BJ (cell line): ENCODE results near the gene SLC34A3. TPM values are rescaled to one million over a fixed set of nuclear protein-coding genes. Genes with fewer than 3 reads are reported as not detected.

Experiments
- CTCF ChIA-PET: fragments of 350-600 bp; formaldehyde crosslinking; extraction: SDS; loops from one replicate; lab custom pipeline; 2021; ENCODE audit warnings: antibody characterized with exemption, inconsistent platforms; lab: Yijun Ruan, JAX
- POLR2A ChIA-PET: fragments of 300-600 bp; sonication (Branson Sonifier 250); formaldehyde crosslinking; extraction: SDS; loops from one replicate; lab custom pipeline; 2021; ENCODE audit warnings: antibody characterized with exemption; lab: Charles Lee
- DNase-seq: peaks from one replicate; pipeline ENCODE4 v3.0.0-alpha.2; 2011; ENCODE audit warnings: low read depth
- H3K27me3 ChIP-seq: 2 replicates; pipeline ENCODE4 v1.6.0; 2011; ENCODE audit warnings: low read length; ENCODE audit not compliant: control insufficient read depth, insufficient read depth
- H3K36me3 ChIP-seq: 2 replicates; pipeline ENCODE4 v1.5.1; 2011; ENCODE audit warnings: low read length; ENCODE audit not compliant: control insufficient read depth, insufficient read depth
- H3K4me3 ChIP-seq: 2 replicates; pipeline ENCODE4 v1.5.1; 2011; ENCODE audit warnings: low read depth, mild to moderate bottlenecking, control low read depth, low read length
- polyA plus RNA-seq: library from polyadenylated mRNA; depleted of rRNA; stranded (reverse); fragments of >200 nt; gene quantifications from 2 replicates; pipeline ENCODE4 v1.2.3, GENCODE V29; 2011
- TF ChIP-seq, protein P1 (sequence below): IDR thresholded peaks from 2 replicates; pipeline ENCODE4 v1.5.1; 2011; ENCODE audit warnings: low read depth, mild to moderate bottlenecking, control low read depth, inconsistent platforms, low read length, moderate library complexity; ENCODE audit not compliant: insufficient read depth

SLC34A3 gene
- polyA plus RNA-seq, 1 experiment = not detected

DNA sequence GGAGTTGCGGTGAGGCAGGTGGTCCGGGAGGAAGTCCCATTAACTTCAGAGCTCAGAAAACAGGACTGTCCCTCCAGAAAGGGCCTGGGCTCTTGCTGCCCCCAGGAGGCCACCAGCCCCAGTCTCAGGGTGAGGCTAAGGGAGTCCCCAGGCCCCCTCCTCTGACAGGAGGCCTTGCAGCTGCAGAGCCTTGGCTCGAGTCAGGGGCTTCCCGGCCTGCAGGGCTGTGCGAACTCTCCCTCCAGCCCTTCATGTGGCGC, 17.1 kb downstream of the SLC34A3 start:
- H3K4me3 ChIP-seq = no peak overlapping the region
- peaks cover 6% of the 10 kb centered on the region for H3K36me3 ChIP-seq
- H3K27me3 ChIP-seq = no peaks in the 10 kb centered on the region; the same call in 1 of the 2 replicates
- DNase-seq = no peak
- CTCF ChIA-PET = interaction anchor here (0.7 to 3.5 kb wide), 3 partner anchors 11 to 212 kb away, joined by 3 to 14 read pairs (median 4); no protein-coding TSS in a partner anchor
- TF ChIP-seq, protein P1, sequence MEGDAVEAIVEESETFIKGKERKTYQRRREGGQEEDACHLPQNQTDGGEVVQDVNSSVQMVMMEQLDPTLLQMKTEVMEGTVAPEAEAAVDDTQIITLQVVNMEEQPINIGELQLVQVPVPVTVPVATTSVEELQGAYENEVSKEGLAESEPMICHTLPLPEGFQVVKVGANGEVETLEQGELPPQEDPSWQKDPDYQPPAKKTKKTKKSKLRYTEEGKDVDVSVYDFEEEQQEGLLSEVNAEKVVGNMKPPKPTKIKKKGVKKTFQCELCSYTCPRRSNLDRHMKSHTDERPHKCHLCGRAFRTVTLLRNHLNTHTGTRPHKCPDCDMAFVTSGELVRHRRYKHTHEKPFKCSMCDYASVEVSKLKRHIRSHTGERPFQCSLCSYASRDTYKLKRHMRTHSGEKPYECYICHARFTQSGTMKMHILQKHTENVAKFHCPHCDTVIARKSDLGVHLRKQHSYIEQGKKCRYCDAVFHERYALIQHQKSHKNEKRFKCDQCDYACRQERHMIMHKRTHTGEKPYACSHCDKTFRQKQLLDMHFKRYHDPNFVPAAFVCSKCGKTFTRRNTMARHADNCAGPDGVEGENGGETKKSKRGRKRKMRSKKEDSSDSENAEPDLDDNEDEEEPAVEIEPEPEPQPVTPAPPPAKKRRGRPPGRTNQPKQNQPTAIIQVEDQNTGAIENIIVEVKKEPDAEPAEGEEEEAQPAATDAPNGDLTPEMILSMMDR = no peak
- POLR2A ChIA-PET = no interaction called here

GRCh38 chr9:137250329-137251193, 19.9 kb downstream of the SLC34A3 start:
- Histone ChIP-seq H3K27me3 (no peaks in the 10 kb centered on the region; the same call in 1 of the 2 replicates), H3K36me3 (no peaks in the 10 kb centered on the region), H3K4me3 (no peak overlapping the region)
- POLR2A ChIA-PET = no interaction called here
- no peak for DNase-seq
- CTCF ChIA-PET = interaction anchor here (1.3 to 3.5 kb wide), 2 partner anchors 8 to 14 kb away, joined by 5 to 14 read pairs; no protein-coding TSS in a partner anchor
- TF ChIP-seq, protein P1 = no peak

DNA sequence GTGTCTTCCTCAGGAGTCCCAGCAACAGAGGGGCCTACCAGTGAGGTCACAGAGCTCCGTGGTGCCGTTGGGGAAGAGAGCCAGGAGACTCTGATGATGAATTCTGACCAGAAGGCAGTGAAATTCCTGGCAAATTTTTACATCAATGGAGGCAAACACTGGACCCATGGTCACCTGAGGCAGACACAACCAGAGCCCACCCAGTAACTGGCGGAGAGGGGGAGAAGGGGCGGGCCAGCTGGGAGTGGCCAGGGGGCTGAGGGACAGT, 20.4 kb downstream of the SLC34A3 start, which contains the start of gene STPG3:
STPG3 (plus strand) TSS at position 93 of the 268 bp plus-strand sequence; CDS start at position 94, 1 bp downstream.
- TF ChIP-seq, protein P1 = no peak
- ChIA-PET POLR2A (no interaction called here), CTCF (interaction anchor here (1.3 to 3.5 kb wide), 2 partner anchors 8 to 14 kb away, joined by 5 to 14 read pairs; no protein-coding TSS in a partner anchor)
- DNase-seq = no peak
- no peak within 1 kb of the TSS for H3K4me3 ChIP-seq
- H3K27me3 ChIP-seq = no peaks in the 10 kb centered on the region; the same call in 1 of the 2 replicates
- no peaks in the 10 kb centered on the region for H3K36me3 ChIP-seq

GRCh38 chr9:137251490-137252268, 21.0 kb downstream of the SLC34A3 start:
- CTCF ChIA-PET = interaction anchor here (1.3 to 1.5 kb wide), 2 partner anchors 9 to 15 kb away, joined by 4 to 5 read pairs; no protein-coding TSS in a partner anchor
- H3K27me3 ChIP-seq = no peaks in the 10 kb centered on the region; the same call in 1 of the 2 replicates
- POLR2A ChIA-PET = no interaction called here
- TF ChIP-seq, protein P1 = no peak
- peaks cover under 1% of the 10 kb centered on the region; the same call in 1 of the 2 replicates for H3K36me3 ChIP-seq
- no peak overlapping the region for H3K4me3 ChIP-seq
- no peak for DNase-seq
